GM19463 (cell line): ENCODE data around the gene SUCLA2.

Experiments used
- ATAC-seq: cut with Tn5 transposase; IDR thresholded peaks from one replicate; pipeline ENCODE4 v1.9.1; 2021; ENCODE audit warnings: mild to moderate bottlenecking, moderate library complexity; ENCODE audit not compliant: unreplicated experiment

SUCLA2 gene

DNA sequence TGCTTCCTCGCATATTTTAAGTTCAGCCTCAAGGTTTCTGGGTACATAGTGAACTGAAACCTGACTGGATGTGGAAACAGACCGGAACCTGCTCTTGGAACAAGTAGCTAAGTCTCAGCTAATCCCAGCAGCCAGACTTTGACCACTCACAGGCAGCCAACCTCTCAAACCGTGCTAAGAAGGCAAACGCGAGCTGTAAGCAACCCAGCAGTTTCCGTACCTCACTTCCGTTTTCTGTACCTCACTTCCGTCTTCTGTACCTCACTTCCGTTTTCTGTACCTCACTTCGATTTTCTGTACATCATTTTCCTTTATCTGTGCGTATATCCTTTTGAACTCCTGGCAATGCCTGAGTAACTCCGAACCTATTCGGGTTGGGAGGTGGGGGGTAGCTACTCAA lies 96.8 kb downstream of the SUCLA2 start:
- no peak for ATAC-seq

DNA sequence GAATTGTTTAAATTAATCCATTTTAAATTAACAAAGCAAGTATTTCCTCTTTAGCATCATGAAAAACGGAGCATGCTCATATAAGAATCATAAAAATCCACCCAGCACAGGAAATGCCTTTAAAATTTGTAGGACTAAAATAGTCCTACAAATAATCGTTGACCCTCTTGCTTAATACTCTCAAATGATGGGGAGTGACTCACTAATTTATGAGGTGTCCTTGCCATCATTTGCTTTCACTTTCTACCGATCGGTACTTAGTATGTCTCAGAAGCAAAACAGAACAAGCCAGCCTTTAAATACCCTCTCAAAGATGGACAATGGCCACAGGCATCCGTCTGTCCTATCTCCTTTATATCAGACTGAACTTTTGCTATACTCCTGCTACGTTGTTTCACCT lies 97.2 kb downstream of the SUCLA2 start:
- no peak for ATAC-seq

DNA sequence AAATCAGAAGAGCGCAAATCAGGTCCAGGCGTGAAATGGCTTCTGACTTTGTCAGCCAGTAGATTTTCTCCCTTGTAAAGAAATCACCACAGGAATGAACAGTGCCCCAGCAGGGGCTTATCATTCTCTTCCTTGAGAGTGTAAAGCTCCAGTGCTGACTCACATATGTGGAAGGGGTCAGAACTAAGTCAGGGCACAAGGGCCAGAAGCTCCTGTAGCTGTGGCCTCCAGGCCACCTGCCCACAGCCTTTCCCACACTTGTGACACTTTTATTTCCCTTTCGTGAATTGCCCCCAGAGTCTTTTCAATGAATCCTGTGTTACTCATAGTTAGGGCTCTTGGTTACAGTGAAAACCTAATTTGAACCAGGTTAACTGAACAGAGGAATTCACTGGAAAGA lies 99.6 kb downstream of the SUCLA2 start:
- ATAC-seq, result no peak

DNA sequence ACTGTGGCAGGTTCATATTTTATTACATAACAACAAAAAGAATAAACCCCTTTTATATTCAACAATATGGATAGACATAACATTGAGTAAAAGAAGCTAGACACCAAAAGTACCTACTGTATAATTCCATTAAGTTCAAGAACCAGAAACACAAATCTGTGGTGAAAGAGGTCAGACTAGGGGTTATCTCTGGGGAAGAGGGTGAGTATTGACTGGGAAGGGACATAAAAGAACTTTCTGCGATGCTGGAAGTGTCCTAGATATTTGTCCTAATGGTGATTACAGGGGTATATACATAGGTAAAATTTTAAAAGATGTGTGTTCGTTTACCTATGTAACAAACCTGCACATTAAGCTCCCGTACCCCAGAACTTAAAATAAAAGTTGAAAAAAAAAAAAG lies 103.0 kb downstream of the SUCLA2 start:
- no peak for ATAC-seq

DNA sequence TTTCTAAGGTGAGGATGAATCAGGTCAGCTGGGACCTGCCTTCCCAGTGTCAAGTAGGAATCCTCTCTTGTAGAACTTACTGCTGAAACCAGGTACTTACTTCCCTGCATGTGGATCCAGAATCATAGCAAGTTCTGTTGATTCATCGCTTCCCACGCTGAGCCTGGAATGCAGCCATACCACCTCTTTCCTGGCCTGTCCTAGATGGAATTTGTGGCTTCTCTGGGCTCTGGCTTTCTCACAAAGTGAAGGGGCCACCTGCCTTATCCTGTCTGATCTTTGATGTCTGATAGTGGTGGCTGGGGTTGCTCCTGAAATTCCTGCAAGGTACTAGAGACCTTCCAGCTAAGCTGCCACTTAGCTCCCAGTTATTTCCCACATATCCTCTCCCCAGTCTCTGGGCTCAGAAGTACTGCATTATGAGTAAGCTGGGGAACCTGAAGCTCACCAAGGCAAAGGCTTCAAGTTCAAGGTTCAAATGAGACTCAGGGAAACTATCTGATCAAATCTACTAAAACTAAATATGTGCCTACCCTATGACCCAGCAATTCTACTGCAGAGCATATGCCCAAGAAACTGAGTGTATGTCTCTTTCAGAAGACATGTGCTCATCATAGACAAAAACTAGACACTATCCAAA lies 103.5 kb downstream of the SUCLA2 start:
- ATAC-seq, result no peak

DNA sequence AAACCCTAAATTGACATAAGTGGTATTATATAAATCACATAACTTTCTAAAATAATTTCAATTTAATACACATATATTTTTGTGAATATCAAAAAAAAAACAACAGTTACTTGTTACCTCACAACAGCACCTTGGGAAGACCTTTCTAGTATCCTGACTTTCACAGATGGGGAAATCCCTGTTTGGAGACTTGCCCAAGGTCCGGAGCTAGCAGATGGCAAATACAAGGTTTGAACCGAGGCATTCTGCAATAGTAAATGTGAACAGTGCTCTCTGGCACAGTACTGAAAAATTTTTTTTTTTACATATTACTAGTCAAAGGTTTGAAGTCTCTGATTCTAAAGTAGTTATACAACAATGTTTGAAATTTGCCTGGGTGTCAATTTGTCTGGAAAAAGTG lies 104.5 kb downstream of the SUCLA2 start:
- no peak for ATAC-seq

DNA sequence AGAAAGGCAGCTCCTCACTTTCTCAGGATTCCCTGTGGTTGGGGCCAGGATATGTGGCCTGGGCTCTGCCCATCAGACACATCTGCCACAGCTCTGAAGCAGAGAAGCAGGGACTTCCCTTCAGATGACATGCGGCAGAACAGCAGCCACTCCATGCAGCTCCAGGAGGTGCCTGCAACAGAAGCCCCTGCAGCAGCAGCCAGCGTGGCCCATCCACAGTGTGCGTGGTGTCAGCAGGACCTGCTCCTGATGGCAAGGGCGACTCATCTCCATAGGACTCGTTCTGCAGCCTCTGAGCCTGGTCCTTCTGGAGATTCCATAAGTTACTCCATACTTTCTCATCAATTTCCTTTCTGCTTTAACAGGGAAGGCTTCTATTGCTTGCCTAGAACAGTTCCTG lies 105.0 kb downstream of the SUCLA2 start:
- no peak for ATAC-seq

DNA sequence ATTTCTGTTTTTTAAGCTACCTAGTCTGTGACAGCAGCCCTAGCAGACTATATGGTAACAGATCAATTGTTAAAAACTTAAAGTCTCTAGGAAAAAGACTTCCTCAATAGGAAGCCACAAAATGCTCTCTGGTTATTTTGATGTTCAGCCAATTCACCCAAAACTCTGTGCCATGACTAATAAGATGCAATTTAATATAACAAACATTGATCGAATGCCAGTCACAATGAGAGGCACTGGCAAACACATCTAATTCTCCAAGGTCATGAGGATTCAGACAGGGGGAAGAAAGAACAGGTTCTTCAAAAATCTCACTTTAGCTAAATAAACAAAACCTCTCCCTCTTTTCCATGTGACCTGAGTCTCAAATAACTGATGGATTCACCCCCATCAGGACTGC lies 107.5 kb downstream of the SUCLA2 start:
- no peak for ATAC-seq
